ENCODE data around the gene FGFBP1. TPM values are rescaled to one million over a fixed set of nuclear protein-coding genes. Genes with fewer than 3 reads are reported as not detected.

Gene FGFBP1
- total and polyA plus RNA-seq, 8 donors = 0.10 to 52.1 (median 0.14) TPM; not detected in 2

GRCh38 chr4:15901007-15901406 is 37.5 kb downstream of the FGFBP1 start:
- peaks cover 0 to 36% of the 10 kb centered on the region in 2 donors for H3K4me1 ChIP-seq
- no peak for TF ChIP-seq CTCF (IDR thresholded peaks at IDR 0.05)
- no peak for DNase-seq
- no peak for ATAC-seq
- no peaks in the 10 kb centered on the region for H3K36me3 ChIP-seq
- H3K27ac ChIP-seq = peak overlapping the region in 1 of 2 donors; percentile 67
- intact Hi-C loops (cut with DNase I) = no loop called here
- H3K27me3 ChIP-seq = peaks cover 0 to 5% of the 10 kb centered on the region in 2 donors
- no peak overlapping the region for H3K4me3 ChIP-seq
- H3K9me3 ChIP-seq = no peaks in the 10 kb centered on the region

- Histone ChIP-seq H3K4me1 (peaks cover 0 to 28% of the 10 kb centered on the region in 2 donors), H3K4me3 (no peak overlapping the region), H3K27ac (no peak overlapping the region), H3K9me3 (no peaks in the 10 kb centered on the region), H3K27me3 (no peaks in the 10 kb centered on the region), H3K36me3 (no peaks in the 10 kb centered on the region)
- no peak for ATAC-seq
- DNase-seq = no peak
- intact Hi-C loops (cut with DNase I) = no loop called here
- TF ChIP-seq CTCF (IDR thresholded peaks at IDR 0.05) = no peak
Measured at GRCh38 chr4:15899511-15899910, 39.0 kb downstream of the FGFBP1 start.

- Histone ChIP-seq H3K9me3 (no peaks in the 10 kb centered on the region), H3K4me3 (no peak overlapping the region), H3K4me1 (peaks cover 0 to 28% of the 10 kb centered on the region in 2 donors), H3K36me3 (no peaks in the 10 kb centered on the region), H3K27ac (no peak overlapping the region), H3K27me3 (no peaks in the 10 kb centered on the region)
- no peak for DNase-seq
- no peak for TF ChIP-seq CTCF (IDR thresholded peaks at IDR 0.05)
- intact Hi-C loops (cut with DNase I) = no loop called here
- ATAC-seq = no peak
Measured at GRCh38 chr4:15898902-15899301, 39.6 kb downstream of the FGFBP1 start.

GRCh38 chr4:15897577-15897976 is 41.0 kb downstream of the FGFBP1 start:
- DNase-seq (no peak), ATAC-seq (no peak)
- H3K4me1 ChIP-seq = peaks cover 0 to 15% of the 10 kb centered on the region in 2 donors
- H3K9me3 ChIP-seq = no peaks in the 10 kb centered on the region
- no peak overlapping the region for H3K27ac ChIP-seq
- no peak for TF ChIP-seq CTCF (IDR thresholded peaks at IDR 0.05)
- H3K4me3 ChIP-seq = no peak overlapping the region
- intact Hi-C loops (cut with DNase I) = no loop called here
- H3K36me3 ChIP-seq = no peaks in the 10 kb centered on the region
- no peaks in the 10 kb centered on the region for H3K27me3 ChIP-seq

GRCh38 chr4:15894921-15895916 is 43.3 kb downstream of the FGFBP1 start:
- no peaks in the 10 kb centered on the region for H3K9me3 ChIP-seq
- DNase-seq (no peak), ATAC-seq (no peak)
- H3K36me3 ChIP-seq = no peaks in the 10 kb centered on the region
- no peak overlapping the region for H3K4me3 ChIP-seq
- no peaks in the 10 kb centered on the region for H3K27me3 ChIP-seq
- H3K4me1 ChIP-seq = no peaks in the 10 kb centered on the region
- H3K27ac ChIP-seq = peak overlapping the region in 1 of 2 donors; percentile 67
- intact Hi-C loops (cut with DNase I) = no loop called here
- TF ChIP-seq CTCF (IDR thresholded peaks at IDR 0.05) = no peak

Measured in left lung (tissue), 10 donors.